HEK293T (cell line): ENCODE data around the gene CSTA.
A peak's percentile ranks its signal among the peaks of the same experiment; 100 is the strongest.

Source experiments
- CTCF ChIA-PET: fragments of 350-600 bp; formaldehyde crosslinking; extraction: SDS; loops from one replicate; lab custom pipeline; 2021; ENCODE audit warnings: antibody characterized with exemption, inconsistent platforms; lab: Yijun Ruan, JAX
- POLR2A ChIA-PET: fragments of 350-600 bp; formaldehyde crosslinking; extraction: SDS; loops from one replicate; lab custom pipeline; 2020; ENCODE audit warnings: antibody characterized with exemption, inconsistent platforms; lab: Yijun Ruan, JAX
- DNase-seq: peaks from one replicate; pipeline ENCODE4 v3.0.0; 2012; ENCODE audit warnings: mixed read lengths; ENCODE audit errors: extremely low spot score
- ARNT ChIP-seq: fragments of 450-650 bp; IDR thresholded peaks from 2 replicates; pipeline ENCODE4 v1.6.1; 2017; ENCODE audit warnings: mild to moderate bottlenecking
- BHLHE40 ChIP-seq: fragments of 450-650 bp; IDR thresholded peaks from 2 replicates; pipeline ENCODE4 v1.6.1; 2016; ENCODE audit warnings: mild to moderate bottlenecking, moderate library complexity, borderline replicate concordance
- CTBP1 ChIP-seq: fragments of 450-650 bp; IDR thresholded peaks from 2 replicates; pipeline ENCODE4 v1.6.1; 2016; ENCODE audit warnings: borderline replicate concordance
- ELF4 ChIP-seq: fragments of 450-650 bp; IDR thresholded peaks from 2 replicates; pipeline ENCODE4 v1.6.1; 2017; ENCODE audit warnings: antibody characterized with exemption
- FOXA1 ChIP-seq: fragments of 450-650 bp; IDR thresholded peaks from 2 replicates; pipeline ENCODE4 v1.6.1; 2016; ENCODE audit warnings: mild to moderate bottlenecking
- FOXK2 ChIP-seq: fragments of 450-650 bp; IDR thresholded peaks from 2 replicates; pipeline ENCODE4 v1.6.1; 2016; ENCODE audit warnings: mild to moderate bottlenecking
- FOXM1 ChIP-seq: fragments of 450-650 bp; IDR thresholded peaks from 2 replicates; pipeline ENCODE4 v1.6.1; 2017; ENCODE audit warnings: mild to moderate bottlenecking, borderline replicate concordance
- HDGF ChIP-seq: fragments of 450-650 bp; IDR thresholded peaks from 2 replicates; pipeline ENCODE4 v1.6.1; 2017; ENCODE audit warnings: antibody characterized with exemption, borderline replicate concordance
- L3MBTL2 ChIP-seq: fragments of 450-650 bp; conservative IDR thresholded peaks from 2 replicates; pipeline ENCODE4 v1.6.1; 2016; ENCODE audit warnings: mild to moderate bottlenecking
- LEF1 ChIP-seq: fragments of 450-650 bp; IDR thresholded peaks from 2 replicates; pipeline ENCODE4 v1.6.1; 2017; ENCODE audit warnings: mild to moderate bottlenecking, borderline replicate concordance
- NFRKB ChIP-seq: fragments of 450-650 bp; IDR thresholded peaks from 2 replicates; pipeline ENCODE4 v1.6.1; 2016; ENCODE audit warnings: mild to moderate bottlenecking, moderate library complexity
- PKNOX1 ChIP-seq: fragments of 450-650 bp; IDR thresholded peaks from 2 replicates; pipeline ENCODE4 v1.6.1; 2016
- SP1 ChIP-seq: fragments of 450-650 bp; IDR thresholded peaks from 2 replicates; pipeline ENCODE4 v1.6.1; 2017
- SUZ12 ChIP-seq: fragments of 450-650 bp; IDR thresholded peaks from 2 replicates; pipeline ENCODE4 v1.6.1; 2016; ENCODE audit warnings: mild to moderate bottlenecking
- TARDBP ChIP-seq: fragments of 450-650 bp; IDR thresholded peaks from 2 replicates; pipeline ENCODE4 v1.6.1; 2016
- ZNF384 ChIP-seq: fragments of 450-650 bp; IDR thresholded peaks from 2 replicates; pipeline ENCODE4 v1.6.1; 2016

The CSTA gene

GRCh38 chr3:122298239-122298638, 26.8 kb upstream of the CSTA start:
- CTCF ChIA-PET: no interaction called here
- no peak for DNase-seq
- POLR2A ChIA-PET: no interaction called here
- TF ChIP-seq TARDBP (no peak), PKNOX1 (no peak), LEF1 (no peak), HDGF (no peak), CTBP1 (no peak), BHLHE40 (no peak), ELF4 (no peak), FOXK2 (no peak), FOXA1 (no peak), NFRKB (no peak), SP1 (no peak)

GRCh38 chr3:122299215-122299614, 25.8 kb upstream of the CSTA start:
- DNase-seq: no peak

GRCh38 chr3:122299872-122300460, 25.1 kb upstream of the CSTA start:
- ChIA-PET CTCF (no interaction called here), POLR2A (no interaction called here)
- TF ChIP-seq SUZ12 (no peak), PKNOX1 (no peak), ARNT (no peak), FOXK2 (no peak), LEF1 (no peak), ZNF384 (no peak), SP1 (no peak), ELF4 (no peak), CTBP1 (no peak), FOXA1 (no peak), L3MBTL2 (no peak), FOXM1 (no peak), HDGF (no peak), TARDBP (no peak), NFRKB (no peak), BHLHE40 (no peak)
- DNase-seq: peak; percentile 17

More at GRCh38 chr3:122299215-122299614, 25.8 kb upstream of the CSTA start:
- ChIA-PET POLR2A (no interaction called here), CTCF (no interaction called here)
- TF ChIP-seq TARDBP: no peak

GRCh38 chr3:122301063-122301462, 24.0 kb upstream of the CSTA start:
- TF ChIP-seq NFRKB: no peak
- TF ChIP-seq ELF4: no peak
- no peak for TF ChIP-seq CTBP1
- no peak for TF ChIP-seq ARNT
- ChIA-PET CTCF (no interaction called here), POLR2A (no interaction called here)
- DNase-seq: no peak

GRCh38 chr3:122305818-122306621, 19.0 kb upstream of the CSTA start:
- ChIA-PET CTCF (interaction anchor here (0.8 kb wide), 1 partner anchor 10 kb away, joined by 4 read pairs; no protein-coding TSS in a partner anchor), POLR2A (no interaction called here)
- DNase-seq: no peak
- TF ChIP-seq L3MBTL2 (no peak), FOXA1 (no peak), SUZ12 (no peak), LEF1 (no peak), ARNT (no peak), PKNOX1 (no peak), SP1 (no peak)

- no peak for DNase-seq
- TF ChIP-seq TARDBP: no peak
- TF ChIP-seq PKNOX1: no peak
- no peak for TF ChIP-seq HDGF
- TF ChIP-seq ELF4: no peak
- TF ChIP-seq SP1: no peak
- TF ChIP-seq FOXA1: no peak
- TF ChIP-seq FOXK2: no peak
- no peak for TF ChIP-seq L3MBTL2
- no peak for TF ChIP-seq NFRKB
- no peak for TF ChIP-seq FOXM1
- no peak for TF ChIP-seq LEF1
- TF ChIP-seq BHLHE40: no peak
- no peak for TF ChIP-seq CTBP1
- TF ChIP-seq SUZ12: no peak
- TF ChIP-seq ARNT: no peak
- no peak for TF ChIP-seq ZNF384
- POLR2A ChIA-PET: no interaction called here
- CTCF ChIA-PET: interaction anchor here (0.8 kb wide), 1 partner anchor 9 kb away, joined by 4 read pairs; no protein-coding TSS in a partner anchor
Observed at GRCh38 chr3:122306622-122306953, 18.5 kb upstream of the CSTA start.
